ENCODE data around the gene LRRC27.
"Not testable (repeated sequence)": the region's sequence is repeated elsewhere in the genome, so short reads cannot be mapped to it uniquely, and the experiment has no call there.

LRRC27 gene

DNA sequence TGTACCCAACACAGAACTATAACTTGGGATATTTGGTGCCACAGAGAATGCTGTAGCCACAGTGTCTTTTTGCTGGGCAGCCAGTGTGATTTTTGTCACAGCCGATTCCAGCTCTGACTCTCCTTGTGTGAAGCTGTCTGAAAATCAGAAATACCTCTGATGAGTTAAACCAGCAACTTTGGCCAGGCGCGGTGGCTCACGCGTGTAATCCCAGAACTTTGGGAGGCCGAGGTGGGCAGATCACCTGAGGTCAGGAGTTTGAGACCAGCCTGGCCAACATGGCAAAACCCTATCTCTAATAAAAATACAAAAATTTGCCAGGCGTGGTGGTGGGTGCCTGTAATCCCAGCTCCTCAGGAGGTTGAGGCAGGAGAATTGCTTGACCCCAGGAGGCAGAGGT lies 5.9 kb downstream of the LRRC27 start:
- DNase-seq (ENCODE audit: low spot score) = not testable (repeated sequence)

DNA sequence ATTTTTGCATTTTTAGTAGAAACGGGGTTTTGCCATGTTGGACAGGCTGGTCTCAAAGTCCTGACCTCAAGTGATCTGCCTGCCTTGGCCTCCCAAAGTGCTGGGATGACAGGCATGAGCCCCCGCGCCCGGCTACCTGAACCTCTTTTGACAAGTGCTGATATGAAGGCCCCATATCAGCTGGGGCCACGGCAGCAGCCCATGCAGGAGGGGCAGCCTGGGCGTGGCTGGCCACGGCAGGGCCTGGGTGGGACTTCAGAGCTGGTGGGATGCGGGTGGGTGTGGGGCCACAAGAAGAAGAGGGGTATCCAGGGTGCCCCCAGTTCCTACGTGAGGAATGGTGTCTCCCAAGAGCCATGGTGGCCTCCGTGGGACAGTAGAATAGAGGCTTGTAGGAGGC lies 6.9 kb downstream of the LRRC27 start:
- no peak for DNase-seq (ENCODE audit: low spot score)

DNA sequence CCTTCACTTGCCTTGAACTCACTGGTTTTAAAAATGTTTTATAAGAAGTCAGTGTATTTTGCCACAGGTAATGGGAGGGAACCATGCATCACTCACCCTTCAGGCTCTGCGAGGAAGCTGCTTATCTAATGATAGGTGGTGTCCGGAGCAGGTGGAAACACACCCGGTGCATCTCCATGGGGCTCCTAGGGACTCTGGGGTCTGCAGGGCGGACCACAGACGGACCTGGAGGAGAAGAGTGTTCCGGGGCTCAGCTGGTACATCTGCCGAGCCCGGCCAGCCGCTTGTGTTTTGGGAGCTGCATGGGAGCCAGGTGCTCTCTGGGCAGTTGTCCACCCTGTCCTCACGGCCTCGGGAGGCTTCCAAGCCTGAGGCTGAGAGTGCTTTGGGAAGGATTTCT lies 7.3 kb downstream of the LRRC27 start:
- no peak for DNase-seq (ENCODE audit: low spot score)

DNA sequence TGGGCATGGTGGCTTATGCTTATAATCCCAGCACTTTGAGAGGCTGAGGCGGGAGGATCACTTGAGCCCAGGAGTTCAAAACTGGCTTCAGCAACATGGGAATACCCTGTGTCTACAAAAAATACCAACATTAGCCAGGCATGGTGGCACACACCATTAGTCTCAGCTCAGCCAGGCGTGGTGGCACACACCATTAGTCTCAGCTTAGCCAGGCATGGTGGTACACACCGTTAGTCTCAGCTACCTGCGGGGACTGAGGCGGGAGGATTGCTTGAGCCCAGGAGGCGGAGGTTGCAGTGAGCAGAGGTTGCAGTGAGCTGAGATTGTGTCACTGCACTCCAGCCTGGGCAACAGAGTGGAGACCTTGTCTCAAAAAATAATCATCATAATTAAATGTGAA lies 9.0 kb downstream of the LRRC27 start:
- no peak for DNase-seq (ENCODE audit: low spot score)

DNA sequence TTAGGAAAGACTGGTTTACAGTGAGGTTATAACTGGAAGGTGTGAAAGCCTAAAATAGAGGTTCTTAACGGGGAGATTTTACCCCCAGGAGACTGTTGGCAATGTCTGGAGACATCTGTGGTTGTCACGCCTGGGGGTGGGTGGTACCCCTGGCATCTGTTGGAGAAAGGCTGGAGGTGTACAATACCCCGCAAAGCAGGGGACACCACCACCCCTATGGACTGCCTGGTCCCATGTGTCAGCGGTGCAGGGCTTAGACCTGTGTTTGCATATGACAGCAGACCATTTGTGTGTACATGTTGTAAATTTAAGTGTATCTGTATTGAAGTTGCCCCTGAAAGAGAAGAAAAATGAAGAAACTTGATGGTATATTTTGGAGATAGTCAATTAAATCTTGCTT lies 9.8 kb downstream of the LRRC27 start:
- DNase-seq (ENCODE audit: low spot score) = no peak

DNA sequence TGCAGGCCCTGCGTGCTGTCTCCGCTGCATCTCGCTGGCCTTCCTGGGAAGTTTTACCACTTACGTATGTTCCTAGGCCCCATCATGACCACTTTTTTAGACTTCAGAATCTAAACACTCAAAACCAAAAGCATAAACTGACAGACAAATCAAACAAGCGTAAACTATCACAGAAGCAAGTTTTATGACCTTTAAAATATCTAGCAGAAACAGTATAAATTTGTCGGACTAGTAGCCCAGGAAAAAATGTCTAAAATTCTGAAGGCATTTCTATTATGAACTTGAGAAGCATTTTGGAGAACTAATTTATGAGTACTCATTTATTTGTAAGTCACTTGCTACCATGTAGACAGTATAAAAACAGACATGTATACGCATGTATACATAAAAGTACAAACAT lies 10.6 kb downstream of the LRRC27 start:
- DNase-seq (ENCODE audit: low spot score) = no peak

DNA sequence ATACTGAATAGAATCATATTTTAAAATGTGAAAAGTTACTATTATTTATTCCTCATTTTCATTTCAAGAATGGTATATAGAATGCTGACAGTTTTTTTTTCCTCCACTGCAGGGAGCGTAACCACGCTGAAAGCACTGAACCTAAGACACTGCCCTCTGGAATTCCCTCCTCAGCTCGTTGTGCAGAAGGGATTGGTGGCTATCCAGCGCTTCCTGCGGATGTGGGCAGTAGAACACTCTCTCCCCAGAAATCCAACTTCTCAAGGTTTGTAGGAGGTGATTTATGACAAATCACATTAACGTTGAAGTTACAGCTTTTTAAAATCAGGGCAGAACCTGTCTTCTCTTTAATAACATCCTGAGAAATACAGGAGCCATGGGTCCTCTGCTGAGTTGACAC lies 12.4 kb downstream of the LRRC27 start:
- DNase-seq (ENCODE audit: low spot score) = no peak

DNA sequence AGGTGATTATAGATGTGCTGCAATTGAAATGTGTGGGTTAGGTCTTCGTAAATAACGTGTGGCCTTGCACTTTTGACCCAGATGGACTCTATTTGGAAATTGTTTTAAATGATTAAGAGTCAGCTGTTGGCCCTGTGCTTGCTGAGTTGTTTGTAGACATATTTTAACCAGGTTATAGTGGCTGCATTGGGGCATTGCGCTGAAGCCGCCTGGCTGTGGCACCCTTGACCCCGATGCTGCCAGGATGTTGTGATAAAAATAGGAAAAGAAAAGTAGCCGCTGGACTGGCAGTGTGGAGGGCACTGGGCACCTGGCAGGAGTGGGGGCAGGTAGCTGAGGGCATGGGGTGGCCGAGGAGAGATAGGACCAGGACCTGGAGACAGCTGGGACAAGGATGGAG lies 13.4 kb downstream of the LRRC27 start:
- DNase-seq (ENCODE audit: low spot score) = no peak

DNA sequence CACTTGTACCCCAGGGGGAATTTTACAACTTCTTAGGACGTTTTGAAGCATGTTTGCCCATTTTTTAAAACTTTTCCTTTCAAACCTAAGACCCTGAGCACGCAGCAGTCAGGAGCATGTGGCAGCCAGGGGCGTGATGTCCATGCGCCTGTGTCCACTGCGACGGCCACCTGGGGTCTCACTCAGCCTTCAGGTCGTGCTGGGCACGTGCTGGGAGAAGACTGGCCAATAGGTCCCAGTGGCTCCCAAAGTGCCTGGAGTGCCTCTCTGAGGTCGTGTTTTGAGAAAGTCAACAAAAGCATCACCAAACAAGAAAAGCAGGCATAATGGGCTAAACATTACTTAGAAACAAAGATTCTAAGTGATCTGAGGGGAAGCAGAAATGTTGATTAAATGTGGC lies 14.8 kb downstream of the LRRC27 start:
- DNase-seq (ENCODE audit: low spot score) = no peak

DNA sequence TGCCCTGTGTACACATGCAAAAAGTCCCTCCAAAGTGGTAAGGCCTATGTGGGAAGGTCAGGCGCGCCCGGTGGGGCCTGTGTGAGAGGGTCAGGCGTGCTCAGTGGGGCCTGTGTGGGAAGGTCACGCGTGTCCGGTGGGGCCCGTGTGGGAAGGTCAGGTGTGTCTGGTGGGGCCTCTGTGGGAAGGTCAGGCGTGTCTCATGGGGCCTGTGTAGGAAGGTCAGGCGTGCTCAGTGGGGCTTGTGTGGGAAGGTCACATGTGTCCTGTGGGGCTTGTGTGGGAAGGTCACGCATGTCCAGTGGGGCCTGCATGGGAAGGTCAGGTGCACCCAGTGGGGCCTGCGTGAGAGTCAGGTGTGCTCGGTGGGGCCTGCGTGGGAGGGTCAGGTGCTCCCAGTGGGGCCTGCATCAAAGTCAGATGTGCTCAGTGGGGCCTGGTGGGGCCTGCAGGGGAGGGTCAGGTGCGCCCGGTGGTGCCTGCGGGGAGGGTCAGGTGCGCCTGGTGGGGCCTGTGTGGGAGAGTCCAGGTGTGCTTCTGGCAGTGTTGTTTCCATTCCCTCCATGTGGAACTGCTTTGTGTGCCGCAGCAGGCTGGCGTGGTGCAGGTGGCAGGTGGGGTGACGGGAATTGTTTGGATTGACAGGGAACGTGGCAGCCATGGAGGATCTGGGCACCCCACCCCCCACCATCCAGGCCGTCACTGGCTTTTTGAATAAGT lies 15.4 kb downstream of the LRRC27 start:
- no peak for DNase-seq (ENCODE audit: low spot score)

DNA sequence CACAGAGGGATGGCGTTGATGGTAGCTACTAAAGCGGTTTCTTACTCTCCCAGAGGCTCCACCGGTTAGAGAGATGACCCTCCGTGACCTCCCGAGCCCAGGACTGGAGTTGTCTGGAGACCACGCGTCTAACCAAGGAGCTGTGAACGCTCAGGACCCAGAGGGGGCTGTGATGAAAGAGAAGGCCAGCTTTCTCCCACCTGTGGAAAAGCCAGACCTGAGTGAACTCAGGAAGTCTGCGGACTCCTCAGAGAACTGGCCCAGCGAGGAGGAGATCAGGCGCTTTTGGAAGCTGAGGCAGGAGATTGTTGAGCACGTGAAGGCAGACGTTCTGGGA lies 15.9 kb downstream of the LRRC27 start:
- DNase-seq (ENCODE audit: low spot score) = no peak

DNA sequence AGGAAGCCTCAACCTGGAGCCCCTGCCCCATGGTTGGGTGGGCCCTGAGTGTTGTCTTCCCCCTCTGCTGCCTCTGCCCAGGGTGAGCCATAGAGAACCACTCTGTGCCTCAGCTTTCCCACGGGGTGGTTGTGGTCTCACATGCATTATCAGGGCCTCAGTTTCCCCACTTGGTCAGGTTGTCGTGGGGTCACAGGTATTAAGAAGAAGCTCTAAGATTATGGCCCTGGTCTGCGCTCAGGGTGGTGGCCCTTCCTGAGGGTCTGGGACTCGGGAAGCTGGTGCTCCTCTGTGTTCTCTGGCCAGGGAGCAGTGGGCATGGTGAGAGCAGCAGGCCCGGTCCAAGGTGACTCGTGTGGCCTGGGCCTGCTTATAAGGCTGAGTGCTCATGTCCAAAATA lies 17.8 kb downstream of the LRRC27 start:
- DNase-seq (ENCODE audit: low spot score) = no peak

DNA sequence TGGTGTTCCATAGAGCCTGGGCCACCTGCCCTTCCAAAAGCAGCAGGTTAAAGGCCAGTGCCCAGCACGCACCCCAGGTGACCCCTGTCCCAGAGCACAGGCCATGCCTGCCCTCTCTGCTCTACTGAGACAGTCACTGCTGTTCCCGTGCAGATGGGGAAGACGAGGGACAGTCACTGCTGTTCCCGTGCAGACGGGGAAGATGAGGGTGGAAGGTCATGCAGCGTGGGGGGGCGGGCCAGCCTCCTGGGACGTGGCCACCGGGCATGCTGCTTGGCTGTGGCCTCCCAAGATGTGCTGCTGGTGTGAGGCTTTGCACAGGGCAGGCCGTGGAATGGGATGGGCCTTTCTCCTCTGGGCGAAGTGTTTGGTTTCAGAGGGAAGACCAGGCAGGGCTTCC lies 18.4 kb downstream of the LRRC27 start:
- DNase-seq (ENCODE audit: low spot score) = no peak

DNA sequence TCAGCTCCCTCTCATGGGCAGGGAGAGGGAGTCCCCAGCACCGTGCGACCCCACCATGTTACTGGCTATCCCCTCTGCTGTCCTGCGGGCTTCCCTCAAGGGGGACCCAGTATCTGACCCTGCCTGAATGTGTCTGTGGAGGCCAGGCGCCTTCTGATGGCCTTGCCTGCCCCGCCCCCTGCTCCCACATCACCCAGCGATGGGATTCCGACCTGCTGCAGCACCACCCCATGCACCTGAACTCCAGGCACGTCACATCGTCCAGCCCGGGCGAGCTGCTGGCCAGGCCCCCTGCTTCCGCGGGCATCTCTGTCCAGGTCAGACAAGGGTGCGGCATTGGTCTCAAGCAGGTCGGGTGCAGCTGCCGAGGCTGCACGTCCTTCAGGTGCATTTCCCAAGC lies 19.0 kb downstream of the LRRC27 start:
- DNase-seq (ENCODE audit: low spot score) = no peak

DNA sequence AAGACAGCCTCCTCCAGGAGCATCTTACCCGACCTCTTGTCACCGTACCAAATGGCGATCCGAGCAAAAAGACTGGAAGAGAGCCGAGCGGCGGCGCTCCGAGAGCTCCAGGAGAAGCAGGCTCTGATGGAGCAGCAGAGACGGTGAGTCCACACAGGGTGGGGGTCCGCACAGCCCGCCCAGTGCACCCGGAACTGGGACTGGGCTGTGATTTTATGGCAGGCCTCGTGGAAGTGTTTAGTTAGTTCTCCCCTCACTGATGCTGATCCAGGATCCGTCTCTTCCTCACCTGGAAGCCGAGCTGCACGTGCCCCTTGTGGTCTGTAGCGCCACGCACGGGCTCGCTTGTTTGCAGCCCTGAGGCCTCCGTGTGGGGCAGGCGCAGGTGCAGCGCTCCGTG lies 19.6 kb downstream of the LRRC27 start:
- DNase-seq (ENCODE audit: low spot score) = no peak

DNA sequence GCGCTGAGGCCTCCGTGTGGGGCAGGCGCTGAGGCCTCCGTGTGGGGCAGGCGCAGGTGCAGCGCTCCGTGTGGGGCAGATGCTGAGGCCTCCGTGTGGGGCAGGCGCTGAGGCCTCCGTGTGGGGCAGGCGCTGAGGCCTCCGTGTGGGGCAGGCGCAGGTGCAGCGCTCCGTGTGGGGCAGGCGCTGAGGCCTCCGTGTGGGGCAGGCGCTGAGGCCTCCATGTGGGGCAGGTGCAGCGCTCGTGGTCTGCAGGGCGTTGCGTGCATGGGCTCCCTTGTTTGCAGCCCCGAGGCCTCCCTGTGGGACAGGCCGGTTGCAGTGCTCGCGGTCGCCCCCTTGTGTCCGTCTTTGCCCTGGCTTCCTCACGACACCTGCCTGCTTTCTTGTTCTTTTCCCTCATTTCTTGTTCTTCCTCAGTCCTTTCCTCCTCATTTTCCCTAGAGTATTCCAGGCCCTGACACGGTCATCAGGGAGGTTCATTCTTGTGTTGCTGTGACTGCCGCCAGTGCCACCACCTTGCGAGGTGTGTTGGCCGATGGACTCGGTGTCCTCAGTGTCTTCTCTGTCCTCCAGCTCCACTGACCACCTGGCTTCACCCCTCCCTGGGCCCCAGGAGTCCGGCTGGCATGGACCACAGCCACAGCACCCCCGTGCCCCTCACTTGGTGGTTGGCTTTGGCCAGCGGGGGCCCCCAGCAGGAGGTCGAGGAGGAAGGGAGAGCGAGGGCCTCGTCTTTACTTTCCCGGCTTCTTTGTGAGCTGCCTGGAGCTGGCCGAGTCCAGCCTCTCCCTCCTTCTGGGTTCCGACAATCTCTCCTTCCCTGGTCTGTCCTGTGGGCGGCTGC lies 20.7 kb downstream of the LRRC27 start:
- DNase-seq (ENCODE audit: low spot score) = peak; percentile 73

DNA sequence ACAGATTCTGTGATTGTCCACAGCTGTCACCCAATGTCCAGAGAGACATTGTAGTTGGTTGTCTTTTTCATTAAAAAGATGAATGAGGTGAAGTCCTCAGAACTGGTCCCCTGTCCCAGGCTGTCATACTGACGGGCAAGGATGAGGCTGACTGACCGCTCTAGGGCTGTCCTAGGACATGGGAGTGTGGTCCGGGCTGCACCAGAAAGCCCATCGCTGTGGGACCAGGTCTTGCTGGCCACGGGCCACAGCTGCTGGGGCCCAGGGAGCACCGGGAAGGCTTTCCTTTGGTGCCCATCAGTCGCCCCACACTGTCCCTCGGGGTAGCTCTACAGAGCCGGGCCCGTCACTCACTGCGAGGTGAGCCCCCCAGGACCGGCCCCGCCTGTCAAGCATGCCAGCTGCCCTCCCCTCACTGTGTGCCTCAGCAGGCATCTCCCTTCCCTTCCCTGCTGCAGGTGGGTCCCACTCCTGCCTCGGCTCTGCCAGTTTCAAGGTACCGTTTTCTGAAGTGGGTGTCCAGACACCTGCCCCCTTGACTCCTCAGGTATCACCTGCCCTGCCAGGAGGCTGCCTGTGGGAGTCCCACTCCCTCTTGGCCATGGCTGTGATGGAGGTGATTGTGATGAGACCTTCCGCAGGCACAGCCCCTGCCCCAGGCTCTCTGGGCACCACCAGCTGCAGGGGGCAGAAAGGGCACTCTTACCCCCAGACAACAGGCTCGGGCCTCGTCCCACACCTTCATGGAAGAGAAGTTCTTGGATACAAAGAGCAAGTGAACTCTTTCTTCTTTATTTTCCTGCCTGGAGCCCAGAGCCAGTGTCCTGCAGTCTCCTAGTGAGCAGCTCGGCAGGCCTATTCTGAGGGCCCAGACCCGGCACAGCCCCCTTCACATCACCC lies 21.7 kb downstream of the LRRC27 start:
- DNase-seq (ENCODE audit: low spot score) = no peak

DNA sequence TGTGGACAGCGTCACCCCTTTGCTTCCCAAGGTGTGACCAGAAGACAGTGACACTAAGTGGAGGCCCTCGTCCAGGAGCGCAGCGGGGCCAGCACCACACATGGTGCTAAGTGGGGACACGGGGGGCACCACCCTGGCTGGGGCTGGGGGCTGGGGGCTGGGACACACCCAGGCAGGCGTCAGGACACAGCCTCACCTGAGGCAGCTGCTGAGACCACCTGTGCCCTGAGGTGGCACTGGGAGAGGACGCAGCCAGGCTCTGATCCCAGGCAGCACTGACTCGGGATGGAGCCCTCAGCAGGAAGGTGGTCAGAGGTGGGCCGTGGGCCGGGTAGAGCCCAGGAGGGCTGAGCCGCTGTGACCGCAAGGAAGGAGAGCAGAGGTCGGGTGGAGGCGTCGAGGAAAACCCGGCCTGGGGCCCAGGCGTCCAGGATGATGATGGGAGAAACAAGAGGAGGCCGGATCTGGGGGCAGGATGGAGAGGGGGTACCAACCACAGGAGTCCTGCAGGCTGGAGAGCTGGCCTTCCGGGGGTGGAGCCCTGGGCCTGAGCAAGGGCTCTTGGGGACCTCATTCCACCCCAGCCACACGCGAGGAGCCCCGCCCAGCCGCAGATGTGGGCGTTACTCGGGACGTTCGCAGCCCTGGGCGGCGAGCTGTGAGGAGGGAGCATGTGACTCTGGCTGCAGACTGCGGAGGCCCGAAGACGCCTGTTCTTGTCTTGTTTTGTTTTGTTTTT lies 22.5 kb downstream of the LRRC27 start:
- DNase-seq (ENCODE audit: low spot score) = no peak

DNA sequence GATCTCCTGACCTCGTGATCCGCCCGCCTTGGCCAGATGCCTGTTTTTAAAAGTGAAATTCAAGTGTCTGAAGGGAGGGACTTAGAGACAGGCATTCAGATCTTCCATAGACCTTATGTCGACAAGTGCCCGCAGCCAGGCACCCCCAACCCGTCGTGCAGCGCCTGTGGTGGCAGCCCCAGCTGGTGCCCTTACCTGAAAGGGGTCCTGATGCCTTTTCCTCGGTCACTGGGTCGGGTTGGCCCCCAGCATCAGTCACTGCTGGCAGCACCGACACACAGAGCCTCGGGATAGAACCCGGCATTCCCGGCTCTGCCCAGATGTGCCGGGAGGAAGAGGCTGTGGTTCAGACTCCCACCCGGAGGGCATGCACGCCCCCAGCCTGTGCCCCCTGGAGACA lies 23.3 kb downstream of the LRRC27 start:
- DNase-seq (ENCODE audit: low spot score) = no peak

DNA sequence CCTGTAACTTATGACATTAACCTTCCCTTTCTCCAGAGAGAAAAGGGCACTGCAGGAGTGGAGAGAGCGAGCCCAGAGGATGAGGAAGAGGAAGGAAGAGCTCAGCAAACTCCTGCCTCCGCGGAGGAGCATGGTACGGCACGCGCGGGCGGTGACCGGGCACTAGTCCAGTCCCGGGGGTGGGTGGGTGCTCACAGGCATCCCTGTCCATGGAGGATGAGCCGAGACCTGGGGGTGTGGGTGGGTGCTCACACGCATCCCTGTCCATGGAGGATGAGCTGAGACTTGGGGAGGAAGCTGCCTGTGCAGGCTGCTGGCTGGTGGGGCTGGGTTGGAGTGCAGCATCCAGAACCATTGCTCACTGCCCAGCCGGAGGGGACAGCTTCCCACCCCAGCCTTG lies 23.8 kb downstream of the LRRC27 start:
- DNase-seq (ENCODE audit: low spot score) = no peak

DNA sequence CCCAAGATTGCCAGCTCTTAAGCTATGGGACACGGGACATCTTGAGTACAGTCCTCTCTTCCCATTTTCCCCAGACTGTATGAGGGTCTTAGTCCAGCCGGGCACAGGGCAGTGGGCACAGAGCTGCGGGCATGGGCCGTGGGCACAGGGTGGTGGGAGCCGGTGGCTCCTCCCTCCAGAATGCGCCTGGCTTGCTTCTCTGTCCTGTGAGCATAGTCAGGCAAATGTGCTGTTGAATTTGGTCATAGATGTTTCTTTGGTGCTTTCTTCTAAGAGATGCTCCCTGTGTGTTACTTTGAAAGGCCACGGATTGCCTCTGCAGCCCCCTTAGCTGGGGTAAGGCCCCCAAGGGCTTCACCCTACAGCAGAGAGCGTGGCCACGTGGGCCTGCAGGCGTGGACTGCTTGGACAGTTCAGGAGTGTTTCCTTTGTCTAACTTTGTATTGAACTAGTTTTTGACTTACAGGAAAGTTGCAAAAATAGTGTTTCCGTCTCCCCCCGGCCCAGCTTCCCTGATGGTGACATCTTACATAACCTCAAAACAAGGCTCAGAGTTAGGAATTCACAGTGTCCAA lies 24.7 kb downstream of the LRRC27 start:
- DNase-seq (ENCODE audit: low spot score) = no peak
